ENCODE results near the gene ATP4B. TPM values are rescaled to one million over a fixed set of nuclear protein-coding genes. Genes with fewer than 3 reads are reported as not detected.
A peak's percentile ranks its signal among the peaks of the same experiment; 100 is the strongest.

ATP4B gene
- total and polyA plus RNA-seq, 2 of the 8 experiments (the other 6 are each of a cell fraction or from before 2014, with no cell fraction given) = 0.05 TPM; not detected in 1

DNA sequence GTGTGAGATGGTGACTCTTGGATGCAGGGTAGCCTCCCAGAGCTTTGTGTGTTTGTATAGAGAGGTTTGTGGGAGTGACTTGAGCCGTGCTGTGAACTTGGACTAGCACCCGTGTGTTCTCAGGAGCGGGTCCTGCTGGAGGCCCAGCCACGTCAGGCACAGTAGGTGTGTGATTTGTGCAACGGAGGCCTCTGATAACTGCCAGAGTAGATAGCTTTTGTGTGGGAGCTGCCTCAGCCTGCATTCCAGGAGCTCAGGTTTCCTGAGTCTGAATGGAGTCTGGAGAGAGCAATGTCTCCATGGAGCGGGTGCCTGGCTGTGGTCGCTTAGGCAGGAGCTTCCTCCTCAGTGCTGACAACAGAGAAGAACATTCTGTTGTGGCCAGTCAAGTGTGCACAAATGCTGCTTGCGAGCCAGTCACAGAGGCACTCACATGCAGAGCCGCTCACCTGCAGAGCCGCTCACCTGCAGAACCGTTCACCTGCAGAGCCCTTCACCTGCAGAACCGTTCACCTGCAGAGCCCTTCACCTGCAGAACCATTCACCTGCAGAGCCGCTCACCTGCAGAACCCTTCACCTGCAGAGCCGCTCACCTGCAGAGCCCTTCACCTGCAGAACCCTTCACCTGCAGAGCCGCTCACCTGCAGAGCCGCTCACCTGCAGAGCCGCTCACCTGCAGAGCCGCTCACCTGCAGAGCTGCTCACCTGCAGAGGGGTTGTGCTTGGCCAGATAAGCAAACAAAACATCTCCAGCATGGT lies 40.8 kb downstream of the ATP4B start (continued):
- TF ChIP-seq SIN3A (conservative IDR thresholded peaks at IDR 0.05 in 1 of 2, IDR thresholded peaks at IDR 0.05 in 1 of 2; ENCODE audit: low read depth in 1 of 2, low read length in 2 of 2) = no peak
- TF ChIP-seq POLR2A (IDR thresholded peaks at IDR 0.05; ENCODE audit: control extremely low read depth in 1 of 2, low read depth in 2 of 2, low read length in 2 of 2) = no peak
- no peak for TF ChIP-seq TAF7 (optimal IDR thresholded peaks at IDR 0.05; ENCODE audit: borderline replicate concordance, low read depth, low read length)
- no peak for TF ChIP-seq TBP (IDR thresholded peaks at IDR 0.05; ENCODE audit: low read depth, low read length)
- TF ChIP-seq SP1 (IDR thresholded peaks at IDR 0.05; ENCODE audit: low read depth, low read length) = 0 out of 2 replicates have a peak, but pooled peaks have one; percentile 7
- TF ChIP-seq SRF (IDR thresholded peaks at IDR 0.05; ENCODE audit: low read depth, low read length) = no peak
- TF ChIP-seq HDAC2 (IDR thresholded peaks at IDR 0.05; ENCODE audit: borderline replicate concordance in 1 of 2, low read depth in 2 of 2, low read length in 2 of 2) = peak in 1 of 2 experiments; percentile 69; a peak in 1 of 4 replicates
- no peak for TF ChIP-seq JUN (IDR thresholded peaks at IDR 0.05; ENCODE audit: low read depth, low read length)
- TF ChIP-seq ATF3 (IDR thresholded peaks at IDR 0.05; ENCODE audit: insufficient read depth, low read depth, low read length) = no peak
- TF ChIP-seq EZH2 (IDR thresholded peaks at IDR 0.05; ENCODE audit: low read depth, low read length, severe bottlenecking) = no peak

All from H1 (cell line).